ELF-1 (cell line): ENCODE results near the gene DNAH6.
"Not testable (repeated sequence)": the region's sequence is repeated elsewhere in the genome, so short reads cannot be mapped to it uniquely, and the experiment has no call there.

ENCODE experiments used
- DNase-seq: peaks from one replicate; pipeline ENCODE4 v3.0.0-alpha.2; 2016; ENCODE audit warnings: low read depth, low spot score

Gene DNAH6

DNA sequence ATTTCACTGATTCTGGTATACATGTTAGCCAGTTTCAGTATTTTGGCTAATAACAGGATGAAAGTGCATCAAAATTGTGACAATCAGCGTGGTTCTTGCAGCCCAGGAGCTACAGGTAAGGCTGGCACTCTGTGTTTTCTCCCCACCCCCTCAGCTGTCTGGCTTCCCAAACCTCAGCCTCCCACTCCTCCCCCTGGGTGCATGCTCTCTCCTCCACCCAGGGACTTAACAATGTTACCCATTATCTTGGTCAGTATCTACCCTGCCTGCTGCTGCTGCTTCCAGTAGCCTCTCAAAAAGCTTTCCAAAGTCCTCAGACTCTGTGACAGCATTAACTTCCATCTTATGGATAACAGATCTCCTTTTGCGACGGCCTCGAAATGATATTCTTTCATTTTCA lies 323.6 kb downstream of the DNAH6 start:
- no peak for DNase-seq

DNA sequence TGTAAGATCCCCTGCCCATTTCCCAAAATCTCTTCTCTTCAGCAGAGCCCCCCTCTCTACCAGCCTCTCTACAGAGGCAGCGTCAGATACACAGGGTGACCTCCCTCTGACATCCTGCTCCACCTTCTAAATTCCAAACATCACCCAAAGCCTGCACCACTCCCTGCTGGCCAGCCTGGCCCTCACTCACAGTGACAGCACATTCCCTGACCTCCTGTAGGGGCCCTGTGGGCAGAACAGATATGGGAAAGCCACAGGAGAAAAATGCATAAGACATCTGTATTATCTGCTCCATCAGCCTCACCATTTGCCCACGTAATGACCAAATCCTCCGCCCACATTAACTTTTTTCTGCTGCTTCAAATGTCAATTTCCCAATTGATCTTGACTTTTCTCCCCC lies 324.0 kb downstream of the DNAH6 start:
- DNase-seq: peak; percentile 44

DNA sequence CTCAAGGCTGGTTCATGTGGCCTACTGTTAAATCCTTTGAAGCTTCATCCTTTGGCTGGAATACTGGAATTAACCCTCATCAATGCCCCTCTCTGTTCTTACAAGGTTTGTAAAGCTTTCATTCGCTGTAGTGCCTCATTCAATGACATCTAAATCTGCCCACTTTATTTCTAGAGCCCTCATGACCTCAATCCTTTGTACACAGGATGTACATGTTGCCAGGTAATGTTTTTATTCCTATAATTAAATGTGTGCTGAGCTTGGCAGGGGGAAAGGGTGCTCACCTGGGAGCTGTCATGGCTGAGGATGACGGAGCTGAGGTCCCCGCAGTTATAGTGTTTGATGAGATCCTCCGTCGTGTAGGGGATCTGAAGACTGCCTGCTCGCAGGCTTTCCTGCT lies 325.3 kb downstream of the DNAH6 start:
- no peak for DNase-seq

DNA sequence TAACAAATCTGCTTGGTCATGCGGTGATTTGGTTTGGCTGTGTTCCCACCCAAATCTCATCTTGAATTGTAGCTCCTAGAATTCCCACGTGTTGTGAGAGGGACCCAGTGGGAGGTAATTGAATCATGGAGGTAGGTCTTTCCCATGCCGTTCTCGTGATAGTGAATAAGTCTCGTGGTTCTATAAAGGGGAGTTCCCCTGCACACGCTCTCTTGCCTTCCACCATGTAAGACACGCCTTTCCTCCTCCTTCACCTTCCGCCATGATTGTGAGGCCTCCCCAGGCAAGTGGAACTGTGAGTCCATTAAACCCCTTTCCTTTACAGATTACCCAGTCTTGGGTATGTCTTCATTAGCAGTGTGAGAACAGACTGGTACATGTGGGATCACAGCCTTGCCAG lies 327.8 kb downstream of the DNAH6 start:
- no peak for DNase-seq

DNA sequence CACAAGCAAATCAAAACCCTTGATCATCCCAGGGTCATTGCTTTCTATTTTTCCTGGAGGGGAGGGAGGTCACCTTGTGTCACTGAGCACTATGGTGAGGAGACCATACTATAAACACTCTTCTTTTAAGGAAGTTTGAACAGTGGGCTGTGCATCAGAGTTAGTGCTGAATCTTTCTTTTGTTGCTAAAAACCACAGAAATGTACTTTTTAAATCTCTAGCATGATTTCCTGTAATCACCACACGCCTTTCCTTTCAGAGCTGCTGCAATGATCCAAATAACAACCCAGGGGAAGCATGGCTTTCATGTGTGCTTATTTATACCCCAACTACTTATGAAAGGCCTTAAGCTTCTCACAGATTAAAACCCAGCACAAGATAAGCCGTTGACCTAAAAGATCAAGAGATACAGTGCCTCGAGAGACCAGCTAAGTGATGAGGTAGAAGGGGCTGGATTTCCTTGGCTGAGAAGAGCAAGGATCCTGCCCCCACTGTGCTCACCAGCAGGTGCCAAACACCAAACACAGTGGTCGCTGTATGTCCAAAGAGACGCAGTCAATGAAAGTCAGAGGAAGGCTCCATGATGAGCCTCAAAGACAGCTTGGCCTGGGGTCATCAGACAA lies 329.9 kb downstream of the DNAH6 start:
- DNase-seq: no peak

DNA sequence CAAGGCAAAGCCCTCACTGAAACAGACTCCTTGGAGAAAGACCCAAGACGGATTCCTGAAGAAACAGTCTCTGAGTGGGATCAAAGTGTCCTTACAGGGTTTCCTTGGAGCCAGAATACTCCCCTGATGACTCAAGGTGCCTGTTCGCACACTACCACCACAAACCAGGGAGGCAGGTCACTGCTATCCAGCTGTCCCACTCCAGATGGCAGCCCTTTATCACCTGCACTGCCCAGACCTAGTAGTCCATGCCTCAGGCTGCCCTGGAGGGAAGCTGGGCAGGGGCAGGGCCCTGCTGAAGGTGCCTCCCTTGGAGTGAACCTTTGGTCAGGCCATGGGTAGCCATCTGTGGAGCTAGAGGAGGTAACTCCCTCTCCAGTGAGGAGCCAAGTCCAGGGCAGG lies 330.4 kb downstream of the DNAH6 start:
- no peak for DNase-seq

DNA sequence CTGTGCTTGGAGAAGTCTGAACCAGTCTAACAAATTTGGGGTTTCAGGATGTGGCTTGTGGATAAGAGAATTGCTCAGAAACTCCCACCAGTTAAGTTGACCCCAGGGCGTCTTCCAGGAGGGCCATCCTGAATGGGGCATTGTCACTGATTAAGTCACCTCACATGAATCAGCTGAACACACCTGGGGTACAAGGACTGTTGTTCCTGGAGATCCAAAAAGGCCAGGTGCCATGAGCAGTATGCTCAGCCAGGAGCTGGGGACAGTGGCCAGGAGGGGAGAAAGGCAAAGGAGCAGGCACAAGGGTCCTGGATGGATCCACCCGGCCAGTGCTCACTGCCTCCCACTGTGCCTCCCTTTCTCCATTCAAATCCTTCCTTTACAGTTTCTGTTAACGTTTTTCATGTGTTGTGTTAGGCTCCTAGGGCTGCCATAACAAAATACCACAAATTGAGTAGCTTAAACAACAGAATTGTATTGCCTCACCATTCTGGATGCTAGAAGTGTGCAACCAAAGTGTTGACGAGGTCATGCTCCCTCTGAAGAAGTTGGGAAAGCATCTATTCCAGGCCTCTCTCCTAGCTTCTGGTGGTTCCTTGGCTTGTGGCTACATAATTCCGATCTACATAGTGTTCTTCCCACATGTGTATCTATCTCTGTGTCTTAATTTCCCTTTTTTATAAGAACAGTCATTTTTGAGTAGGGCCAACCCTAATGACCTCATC lies 331.2 kb downstream of the DNAH6 start:
- no peak for DNase-seq

DNA sequence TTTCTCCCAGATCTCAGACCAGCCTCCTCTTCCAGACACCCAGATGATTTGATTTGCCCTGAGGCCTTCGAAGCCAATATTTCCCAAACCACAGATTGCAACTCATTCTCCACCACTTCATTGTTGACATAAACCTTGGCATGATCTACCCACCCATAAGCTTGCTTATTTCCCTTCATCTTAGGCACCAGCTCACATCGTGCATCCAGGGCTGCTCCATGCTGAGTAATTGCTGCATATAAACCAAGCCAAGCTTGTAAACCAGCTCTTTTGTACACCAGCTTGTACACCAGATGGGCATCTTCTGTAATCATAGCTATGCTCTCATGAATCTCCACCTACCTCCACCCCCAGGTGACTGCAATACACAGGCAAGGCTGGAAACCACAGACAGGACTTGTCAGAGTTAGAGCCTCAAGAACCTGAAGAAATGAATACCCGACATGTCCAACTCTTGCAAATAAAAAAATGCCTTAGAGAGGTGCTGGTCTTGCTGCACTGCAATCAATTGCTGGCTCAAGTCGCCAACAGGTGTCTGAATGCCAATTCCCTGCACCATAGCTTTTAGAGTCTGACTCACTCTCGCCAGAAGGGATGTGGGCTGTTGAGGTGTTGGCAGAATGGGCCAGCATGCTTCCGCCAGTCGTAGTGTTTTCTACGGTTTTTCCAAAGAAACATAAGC lies 333.1 kb downstream of the DNAH6 start:
- no peak for DNase-seq

DNA sequence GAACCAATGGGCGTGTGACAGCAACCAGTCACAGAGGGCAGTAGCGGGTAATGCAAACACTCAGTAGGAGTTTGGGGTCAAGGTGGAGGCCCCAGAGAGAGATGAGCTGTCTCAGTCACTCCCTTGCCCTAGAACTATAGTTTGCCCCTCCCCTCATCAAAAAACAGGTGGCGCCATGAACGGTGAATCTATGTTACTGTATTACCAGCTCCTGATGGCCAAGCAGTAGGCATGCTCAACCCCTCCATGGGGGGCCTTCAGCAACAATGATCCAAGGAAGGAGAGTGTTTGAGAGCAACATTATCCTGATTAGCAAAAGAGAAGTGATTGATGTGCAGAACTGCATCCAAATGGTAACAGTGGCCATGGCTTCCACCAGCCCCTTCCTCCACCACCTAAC lies 334.2 kb downstream of the DNAH6 start:
- no peak for DNase-seq

DNA sequence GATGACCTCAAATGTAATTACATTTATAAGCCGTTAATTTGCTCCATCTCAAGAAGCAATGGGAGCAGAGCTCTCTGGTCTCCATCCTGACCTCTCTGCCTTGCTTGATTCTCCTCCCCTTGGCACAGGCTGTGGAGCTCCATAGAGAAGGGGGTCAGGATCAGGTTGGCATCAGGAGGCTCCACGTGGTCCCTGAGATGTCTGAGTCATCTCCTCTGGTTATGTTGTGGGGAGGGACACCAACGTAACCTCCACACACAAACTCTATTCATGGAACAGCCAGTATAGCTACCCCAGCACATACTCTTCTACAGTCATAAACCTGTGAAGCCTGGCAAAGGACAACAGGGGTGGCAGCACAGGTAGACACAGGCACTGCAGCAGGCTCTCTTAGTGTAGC lies 335.6 kb downstream of the DNAH6 start:
- DNase-seq: no peak

DNA sequence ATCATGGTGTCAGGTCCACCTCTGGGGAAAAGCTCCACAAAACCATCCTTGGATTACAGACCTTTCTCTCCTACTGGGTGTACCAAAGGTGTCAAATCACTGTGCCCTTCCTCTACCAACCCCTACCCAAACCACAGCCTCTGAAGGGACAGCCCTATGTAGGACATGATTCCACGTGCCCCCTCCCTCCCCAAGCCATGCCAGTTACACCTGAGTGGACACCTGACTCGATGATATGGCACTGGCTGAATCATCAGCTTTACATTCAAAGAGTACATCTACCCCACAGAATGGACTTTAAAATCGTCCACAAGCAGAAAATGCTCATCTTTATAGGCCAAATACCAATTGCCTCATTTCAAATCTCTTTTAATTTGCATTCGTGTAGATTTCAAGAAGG lies 338.6 kb downstream of the DNAH6 start:
- no peak for DNase-seq

DNA sequence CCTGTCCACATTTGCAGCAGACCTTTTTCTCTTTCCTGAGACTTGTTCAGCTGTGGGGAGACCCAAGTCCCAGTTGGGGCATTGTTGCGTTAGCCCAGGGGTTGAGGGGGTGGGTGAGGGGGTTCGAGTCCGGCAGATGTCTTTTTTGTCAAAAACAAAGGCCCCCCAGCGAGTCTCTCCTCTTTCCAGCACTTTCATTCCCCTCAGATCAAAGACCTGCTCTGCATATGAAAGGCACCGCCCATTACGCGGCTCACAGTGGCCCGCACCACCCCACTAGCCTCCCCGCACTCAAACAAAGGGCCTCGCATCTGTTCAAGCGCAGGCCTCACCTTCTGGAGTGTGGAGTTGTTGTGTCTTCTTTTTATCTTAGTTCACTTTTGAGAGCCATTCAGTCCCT lies 339.4 kb downstream of the DNAH6 start:
- DNase-seq: peak; percentile 78

DNA sequence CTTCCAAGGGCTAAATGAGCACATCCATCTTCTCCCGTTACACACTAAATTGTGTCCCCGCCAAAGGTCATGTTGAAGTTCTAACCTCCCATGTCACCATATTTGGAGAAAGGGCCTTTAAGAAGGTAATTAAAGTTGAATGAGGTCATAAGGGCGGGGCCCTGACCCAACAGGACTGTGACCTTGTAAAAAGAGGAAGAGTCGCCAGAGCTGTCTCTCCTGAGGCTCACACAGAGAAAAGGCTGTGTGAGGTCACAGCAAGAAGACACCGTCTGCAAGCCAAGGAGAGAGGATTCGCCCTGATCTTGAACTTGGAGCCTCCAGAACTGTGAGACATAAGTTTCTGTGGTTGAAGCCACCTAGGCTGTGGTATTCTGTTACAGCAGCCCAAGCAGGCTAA lies 340.5 kb downstream of the DNAH6 start:
- DNase-seq: peak; percentile 29

DNA sequence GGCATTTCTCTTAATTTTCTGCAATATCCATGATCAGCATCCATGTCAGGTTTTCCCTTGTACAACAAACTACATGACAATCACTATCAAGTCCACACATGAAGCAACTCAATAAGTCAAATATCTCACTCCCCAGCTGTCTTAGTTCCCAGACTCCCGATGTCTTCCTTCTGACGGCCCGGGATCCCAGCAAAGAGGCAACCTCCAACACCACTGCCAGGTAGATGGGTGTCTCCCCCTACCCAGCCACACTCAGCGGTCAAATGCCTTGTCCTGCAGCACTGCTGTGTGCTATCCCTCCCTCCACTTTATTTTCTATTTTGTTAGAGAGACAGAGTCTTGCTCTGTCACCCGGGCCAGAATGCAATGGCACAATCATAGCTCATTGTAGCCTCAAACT lies 341.3 kb downstream of the DNAH6 start:
- DNase-seq: no peak

DNA sequence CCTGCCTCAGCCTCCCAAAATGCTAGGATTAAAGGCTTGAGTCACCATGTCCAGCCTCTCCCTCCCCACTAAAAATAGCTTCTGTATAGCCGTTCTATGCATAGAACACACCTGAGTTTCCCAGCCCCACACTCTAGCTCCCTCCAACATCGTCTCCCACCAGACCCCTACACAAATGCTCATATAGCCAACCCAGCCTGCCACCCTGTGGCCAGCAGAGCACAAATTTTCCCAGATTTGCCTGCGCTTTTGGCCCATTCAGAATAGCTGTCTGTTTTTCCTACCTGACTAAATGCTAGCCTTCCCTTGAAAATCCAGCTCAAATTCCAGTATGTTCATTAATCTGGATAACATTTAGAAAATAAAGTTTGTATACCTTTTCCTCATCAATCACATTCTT lies 341.8 kb downstream of the DNAH6 start:
- peak; percentile 61 for DNase-seq

DNA sequence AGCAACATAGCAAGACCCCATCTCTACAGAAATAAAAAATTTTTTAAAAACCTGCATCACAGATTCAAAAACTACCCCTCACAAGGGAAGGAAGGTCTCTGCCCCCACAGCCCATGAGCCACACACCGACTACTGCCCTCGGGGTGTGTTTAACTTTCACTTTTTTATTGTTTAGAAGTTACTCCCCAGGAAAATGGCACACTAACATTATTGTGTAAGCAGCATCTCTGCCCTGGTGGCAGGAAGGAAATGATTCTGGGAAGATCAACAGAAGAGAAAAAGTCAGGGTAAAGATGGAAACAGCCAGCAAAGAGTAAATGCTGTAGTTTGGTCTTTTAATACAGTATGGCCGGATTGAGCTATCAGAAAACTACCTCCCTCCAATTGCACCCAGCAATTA lies 342.6 kb downstream of the DNAH6 start:
- no peak for DNase-seq

DNA sequence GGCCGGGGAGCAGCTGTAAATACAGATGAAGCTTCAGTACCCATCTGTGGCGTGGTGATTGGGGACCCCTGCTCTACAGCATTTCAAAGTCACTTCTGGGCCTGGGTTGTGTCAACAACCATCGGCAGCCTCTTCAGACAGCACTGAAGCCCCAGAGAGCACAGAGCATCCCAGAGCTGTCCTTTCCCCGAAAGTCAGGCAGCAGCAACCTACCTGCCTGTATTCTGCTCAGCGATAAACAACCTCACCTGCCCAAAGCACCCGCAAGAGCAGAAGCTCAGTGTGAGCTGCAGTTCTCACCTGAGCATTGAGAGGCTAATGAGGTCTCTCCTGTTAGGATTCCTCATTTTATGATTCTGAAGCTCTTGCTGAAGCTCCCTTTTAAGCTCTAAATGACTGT lies 345.2 kb downstream of the DNAH6 start:
- DNase-seq: no peak

DNA sequence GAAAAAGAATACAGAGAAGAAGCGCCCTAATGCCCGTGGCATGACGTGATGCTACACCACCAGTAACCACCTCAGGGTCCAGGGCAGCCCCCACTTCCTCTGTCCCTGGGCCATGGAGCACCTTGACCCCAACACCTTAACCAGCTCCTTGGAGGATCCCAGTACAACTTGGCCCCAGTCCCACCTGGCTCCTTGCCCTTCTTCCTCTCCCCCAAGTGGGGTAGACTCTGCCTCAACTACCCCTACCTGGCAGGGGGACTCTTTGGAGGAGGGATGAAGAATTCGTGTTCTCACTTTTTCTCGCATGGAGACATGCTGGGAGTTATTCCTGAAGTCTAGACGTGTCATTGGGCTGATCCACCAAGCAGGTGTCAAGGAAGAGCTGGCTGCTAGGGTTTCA lies 345.7 kb downstream of the DNAH6 start:
- no peak for DNase-seq

DNA sequence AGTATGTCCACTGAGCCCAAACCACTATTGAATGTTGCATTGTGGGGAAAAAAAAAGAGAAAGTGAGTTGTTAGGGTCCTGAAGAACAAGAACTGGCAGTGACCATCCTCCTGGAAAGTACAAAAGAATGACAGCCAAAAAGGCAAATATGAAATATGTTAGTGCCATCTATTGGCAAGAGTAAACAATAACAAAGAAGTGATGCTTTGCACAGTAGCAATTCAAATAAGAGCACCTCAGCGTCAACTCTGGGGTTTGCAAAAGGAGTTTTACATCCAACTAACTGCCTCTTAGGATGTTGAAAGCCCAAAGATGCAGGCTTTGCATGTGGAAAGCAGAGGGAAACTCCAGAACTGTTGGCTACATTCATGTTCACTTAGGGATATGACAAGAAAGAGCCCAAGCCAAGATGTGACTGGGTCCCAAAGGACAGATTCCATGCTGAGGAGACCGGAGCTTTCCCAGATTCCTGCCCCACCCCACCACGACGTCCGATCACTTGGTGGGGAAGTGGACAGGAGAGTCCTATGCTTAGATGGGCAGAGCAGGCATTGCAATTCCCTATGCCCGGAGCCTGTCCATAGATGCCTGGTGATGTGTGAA lies 349.0 kb downstream of the DNAH6 start:
- DNase-seq: no peak

DNA sequence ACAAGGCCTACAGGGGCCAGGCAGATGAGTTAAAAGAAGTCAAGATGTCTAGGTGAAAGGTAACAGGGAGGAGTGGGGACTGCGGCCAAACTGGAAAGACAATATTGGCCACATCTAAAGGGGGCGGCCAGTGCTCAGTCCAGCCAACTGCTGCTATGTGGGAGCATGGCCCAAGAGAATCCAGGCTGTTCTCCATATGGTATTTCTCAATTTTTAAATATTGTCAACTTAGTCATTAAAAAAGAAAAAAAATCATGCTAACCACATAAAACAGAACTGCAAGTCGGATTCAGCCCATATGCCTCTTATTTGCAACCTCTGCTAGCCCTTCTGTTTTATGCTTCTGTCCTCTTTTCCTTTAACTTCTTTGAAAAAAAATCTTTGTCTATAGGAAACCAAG lies 349.8 kb downstream of the DNAH6 start:
- DNase-seq: no peak

DNA sequence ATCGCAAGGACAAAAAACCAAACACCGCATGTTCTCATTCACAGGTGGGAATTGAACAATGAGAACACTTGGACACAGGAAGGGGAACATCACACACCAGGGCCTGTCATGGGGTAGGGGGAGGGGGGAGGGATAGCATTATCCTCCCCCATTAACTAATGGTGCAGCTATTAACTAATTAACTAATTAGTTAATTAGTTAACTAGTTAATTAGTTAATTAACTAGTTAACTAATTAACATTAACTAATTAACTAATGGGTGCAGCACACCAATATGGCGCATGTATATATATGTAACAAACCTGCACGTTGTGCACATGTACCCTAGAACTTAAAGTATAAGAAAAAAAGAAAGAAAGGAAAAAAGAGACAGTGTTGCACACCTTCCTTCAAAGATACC lies 352.0 kb downstream of the DNAH6 start:
- DNase-seq: not testable (repeated sequence)
